Endothelial cell of umbilical vein (primary cell): Measurements from ENCODE around the gene CLDN15.

ENCODE experiments used
- EZH2 ChIP-seq: IDR thresholded peaks from 2 replicates; pipeline ENCODE4 v1.6.1; 2012; ENCODE audit warnings: borderline replicate concordance, low read depth, mild to moderate bottlenecking, moderate library complexity, low read length, inconsistent platforms; ENCODE audit not compliant: severe bottlenecking
- JUN ChIP-seq: IDR thresholded peaks from 2 replicates; pipeline ENCODE4 v1.6.1; 2011; ENCODE audit warnings: borderline replicate concordance, low read depth; ENCODE audit not compliant: insufficient read length, insufficient read depth
- MYC ChIP-seq: IDR thresholded peaks from one replicate; pipeline ENCODE4 v1.6.1; 2011; ENCODE audit warnings: mild to moderate bottlenecking, low read depth, low read length
- POLR2A ChIP-seq: IDR thresholded peaks from 2 replicates; pipeline ENCODE4 v1.6.1; 2012; ENCODE audit warnings: low read depth, mild to moderate bottlenecking, control low read depth, low read length
- POLR2AphosphoS5 ChIP-seq: IDR thresholded peaks from 2 replicates; pipeline ENCODE4 v1.6.1; 2012; ENCODE audit warnings: low read depth, mild to moderate bottlenecking, control low read depth, low read length, moderate library complexity; ENCODE audit not compliant: insufficient read depth
- TF ChIP-seq, protein P1 (sequence below), 2 donors: IDR thresholded peaks; 1 replicate in 1 of 2; 2 replicates in 1 of 2; pipeline ENCODE4 v1.5.1; 2011; ENCODE audit warnings: low read length in 2 of 2, mild to moderate bottlenecking in 2 of 2, moderate library complexity in 2 of 2, control low read depth in 1 of 2, inconsistent platforms in 1 of 2, low read depth in 1 of 2; ENCODE audit not compliant: insufficient read depth in 1 of 2; ENCODE audit errors: extremely low read depth in 1 of 2

DNA sequence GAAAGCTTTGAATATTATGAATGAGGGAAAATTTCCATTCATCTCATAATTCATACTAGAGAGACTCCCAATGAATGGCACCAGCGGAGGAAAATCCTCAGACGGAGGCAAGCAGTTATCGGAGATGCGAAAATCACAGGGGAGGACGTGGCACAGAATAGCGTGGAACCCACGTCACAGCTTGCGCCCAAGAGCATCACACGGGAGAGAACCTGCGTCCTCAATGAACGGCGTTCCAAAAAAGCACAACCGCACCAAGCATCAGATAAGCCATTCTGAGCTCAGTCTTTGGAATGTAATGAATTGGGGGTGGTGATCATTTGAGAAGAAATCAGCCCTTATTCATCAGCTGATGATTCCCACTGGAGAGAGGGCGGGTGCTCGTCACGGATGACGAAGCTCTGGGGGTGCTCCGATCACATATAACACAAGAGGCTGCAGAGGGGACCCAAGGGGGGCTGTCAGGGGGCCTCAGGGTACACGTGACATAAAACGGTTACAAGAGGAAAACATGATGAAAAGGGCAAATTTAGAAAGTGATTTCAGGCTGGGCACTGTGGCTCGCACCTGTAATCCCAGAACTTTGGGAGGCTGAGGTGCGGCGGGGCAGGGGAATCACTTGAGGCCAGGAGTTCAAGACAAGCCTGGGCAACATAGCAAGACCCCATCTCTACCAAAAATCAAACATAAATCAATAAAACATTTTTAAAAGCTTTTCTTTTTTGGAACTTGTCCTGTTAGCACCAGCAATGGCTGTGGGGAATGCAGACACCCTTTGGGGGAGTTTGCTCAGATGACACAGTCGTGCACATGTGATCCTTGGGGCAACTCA is 41.1 kb upstream of the CLDN15 start:
- no peak for TF ChIP-seq EZH2
- TF ChIP-seq, protein P1, sequence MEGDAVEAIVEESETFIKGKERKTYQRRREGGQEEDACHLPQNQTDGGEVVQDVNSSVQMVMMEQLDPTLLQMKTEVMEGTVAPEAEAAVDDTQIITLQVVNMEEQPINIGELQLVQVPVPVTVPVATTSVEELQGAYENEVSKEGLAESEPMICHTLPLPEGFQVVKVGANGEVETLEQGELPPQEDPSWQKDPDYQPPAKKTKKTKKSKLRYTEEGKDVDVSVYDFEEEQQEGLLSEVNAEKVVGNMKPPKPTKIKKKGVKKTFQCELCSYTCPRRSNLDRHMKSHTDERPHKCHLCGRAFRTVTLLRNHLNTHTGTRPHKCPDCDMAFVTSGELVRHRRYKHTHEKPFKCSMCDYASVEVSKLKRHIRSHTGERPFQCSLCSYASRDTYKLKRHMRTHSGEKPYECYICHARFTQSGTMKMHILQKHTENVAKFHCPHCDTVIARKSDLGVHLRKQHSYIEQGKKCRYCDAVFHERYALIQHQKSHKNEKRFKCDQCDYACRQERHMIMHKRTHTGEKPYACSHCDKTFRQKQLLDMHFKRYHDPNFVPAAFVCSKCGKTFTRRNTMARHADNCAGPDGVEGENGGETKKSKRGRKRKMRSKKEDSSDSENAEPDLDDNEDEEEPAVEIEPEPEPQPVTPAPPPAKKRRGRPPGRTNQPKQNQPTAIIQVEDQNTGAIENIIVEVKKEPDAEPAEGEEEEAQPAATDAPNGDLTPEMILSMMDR (IDR thresholded peaks at IDR 0.05; ENCODE audit: extremely low read depth in 1 of 2, insufficient read depth in 1 of 2, low read depth in 1 of 2, low read length in 2 of 2), result no peak
- TF ChIP-seq POLR2A, result no peak
- TF ChIP-seq JUN, result no peak
- no peak for TF ChIP-seq MYC
- TF ChIP-seq POLR2AphosphoS5, result no peak
